GM21529 (cell line): ENCODE data around the gene SOX12.
"Not testable (repeated sequence)": the region's sequence is repeated elsewhere in the genome, so short reads cannot be mapped to it uniquely, and the experiment has no call there.

Source experiments
- ATAC-seq: cut with Tn5 transposase; IDR thresholded peaks from one replicate; pipeline ENCODE4 v1.9.1; 2021; ENCODE audit not compliant: unreplicated experiment

SOX12 gene

GRCh38 chr20:362271-363254, 37.2 kb downstream of the SOX12 start:
- peak; percentile 55 for ATAC-seq

GRCh38 chr20:363319-364078, 38.1 kb downstream of the SOX12 start:
- ATAC-seq, result no peak

GRCh38 chr20:364905-365794, 39.8 kb downstream of the SOX12 start:
- no peak for ATAC-seq

- no peak for ATAC-seq
These were observed 40.8 kb downstream of the SOX12 start for GRCh38 chr20:366041-366718.

- ATAC-seq, result no peak
These were observed 41.5 kb downstream of the SOX12 start for GRCh38 chr20:366719-367485.

- no peak for ATAC-seq
These were observed 42.1 kb downstream of the SOX12 start for GRCh38 chr20:367486-367887.

- ATAC-seq, result no peak
These were observed 43.6 kb downstream of the SOX12 start for GRCh38 chr20:368915-369314.

- no peak for ATAC-seq
These were observed 44.8 kb downstream of the SOX12 start for GRCh38 chr20:370151-370600.

GRCh38 chr20:370977-371754, 45.8 kb downstream of the SOX12 start:
- no peak for ATAC-seq

GRCh38 chr20:371755-372542, 46.6 kb downstream of the SOX12 start:
- no peak for ATAC-seq

- ATAC-seq, result not testable (repeated sequence)
These were observed 47.3 kb downstream of the SOX12 start for GRCh38 chr20:372543-373082.

- no peak for ATAC-seq
These were observed 48.0 kb downstream of the SOX12 start for GRCh38 chr20:373171-373890.

GRCh38 chr20:375265-375889, 50.0 kb downstream of the SOX12 start:
- ATAC-seq, result no peak

- ATAC-seq, result no peak
These were observed 50.7 kb downstream of the SOX12 start for GRCh38 chr20:376089-376488.

- ATAC-seq, result no peak
These were observed 51.4 kb downstream of the SOX12 start for GRCh38 chr20:376750-377149.

- ATAC-seq, result not testable (repeated sequence)
These were observed 52.2 kb downstream of the SOX12 start for GRCh38 chr20:377578-377977.

- ATAC-seq, result no peak
These were observed 53.6 kb downstream of the SOX12 start for GRCh38 chr20:378961-379336.
